DMS114 treated with DMSO at 0.1 percent for 48 hours (cell line): ENCODE measurements around the gene GSDME.
"Not testable (repeated sequence)": the region's sequence is repeated elsewhere in the genome, so short reads cannot be mapped to it uniquely, and the experiment has no call there.

ENCODE experiments used
- DNase-seq: peaks from one replicate; lab custom pipeline; 2025; ENCODE audit not compliant: unreplicated experiment; lab: John Stamatoyannopoulos, UW

The GSDME gene

GRCh38 chr7:24742506-24743162 lies 14.6 kb downstream of the GSDME start:
- DNase-seq = no peak

GRCh38 chr7:24741679-24742505 lies 15.4 kb downstream of the GSDME start:
- no peak for DNase-seq

GRCh38 chr7:24740871-24741270 lies 16.4 kb downstream of the GSDME start:
- DNase-seq = no peak

- DNase-seq = no peak
These were observed 18.0 kb downstream of the GSDME start for GRCh38 chr7:24739306-24739705.

GRCh38 chr7:24738577-24738976 lies 18.7 kb downstream of the GSDME start:
- DNase-seq = no peak

GRCh38 chr7:24737281-24737680 lies 20.0 kb downstream of the GSDME start:
- DNase-seq = no peak

- DNase-seq = not testable (repeated sequence)
These were observed 21.7 kb downstream of the GSDME start for GRCh38 chr7:24735594-24735993.

- no peak for DNase-seq
These were observed 23.0 kb downstream of the GSDME start for GRCh38 chr7:24734306-24734705.

GRCh38 chr7:24733414-24734060 lies 23.7 kb downstream of the GSDME start:
- DNase-seq = no peak

GRCh38 chr7:24732646-24733413 lies 24.4 kb downstream of the GSDME start:
- DNase-seq = no peak

GRCh38 chr7:24731313-24731712 lies 26.0 kb downstream of the GSDME start:
- DNase-seq = no peak

- DNase-seq = no peak
These were observed 27.3 kb downstream of the GSDME start for GRCh38 chr7:24730018-24730369.

- no peak for DNase-seq
These were observed 27.8 kb downstream of the GSDME start for GRCh38 chr7:24729365-24730017.

GRCh38 chr7:24728503-24729364 lies 28.5 kb downstream of the GSDME start:
- DNase-seq = no peak

- no peak for DNase-seq
These were observed 29.2 kb downstream of the GSDME start for GRCh38 chr7:24728121-24728500.

- DNase-seq = no peak
These were observed 29.8 kb downstream of the GSDME start for GRCh38 chr7:24727154-24728120.

GRCh38 chr7:24725554-24726241 lies 31.6 kb downstream of the GSDME start:
- DNase-seq = no peak
